ENCODE measurements around the gene DDAH1.

Gene DDAH1

DNA sequence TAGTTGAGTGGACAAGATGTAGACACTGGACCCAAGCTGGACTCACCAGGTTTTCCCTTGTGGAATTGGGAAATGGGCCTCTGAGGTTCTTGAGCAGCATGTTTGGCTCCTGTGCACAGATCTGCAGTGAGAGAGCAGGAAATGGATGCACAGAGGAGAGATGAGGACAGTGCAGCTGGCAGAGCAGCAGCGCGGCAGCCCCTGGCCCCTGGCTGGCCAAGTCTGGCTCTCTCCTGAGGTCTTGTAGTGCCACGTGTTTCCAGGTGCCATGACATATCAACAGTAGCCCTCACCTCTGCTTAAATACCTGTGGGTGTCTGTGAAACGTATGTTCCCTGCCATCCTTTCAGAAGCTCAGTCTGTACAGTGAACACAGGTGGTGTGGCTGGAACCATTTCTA, 169.3 kb downstream of the DDAH1 start:
- no peak for DNase-seq

DNA sequence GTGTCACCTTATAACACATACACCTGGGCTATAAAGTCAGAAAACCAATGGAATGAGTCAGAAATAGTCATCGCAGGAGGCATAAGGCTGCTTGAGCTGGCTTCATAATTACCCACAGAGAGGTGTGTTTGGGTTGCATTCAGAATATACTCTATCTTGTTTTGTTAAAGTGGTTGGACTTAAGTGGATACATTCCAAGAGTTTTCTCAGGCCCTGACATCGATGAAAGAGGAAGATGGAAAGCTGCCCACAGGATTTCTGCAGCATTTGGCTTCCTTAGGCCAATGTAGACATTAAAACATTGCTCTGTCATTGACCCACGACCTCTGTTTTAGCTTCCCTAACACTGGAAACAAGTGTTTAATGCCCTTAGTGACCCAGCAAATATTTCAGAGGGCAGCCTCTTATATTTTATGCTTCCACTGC, 169.9 kb downstream of the DDAH1 start:
- DNase-seq = no peak

DNA sequence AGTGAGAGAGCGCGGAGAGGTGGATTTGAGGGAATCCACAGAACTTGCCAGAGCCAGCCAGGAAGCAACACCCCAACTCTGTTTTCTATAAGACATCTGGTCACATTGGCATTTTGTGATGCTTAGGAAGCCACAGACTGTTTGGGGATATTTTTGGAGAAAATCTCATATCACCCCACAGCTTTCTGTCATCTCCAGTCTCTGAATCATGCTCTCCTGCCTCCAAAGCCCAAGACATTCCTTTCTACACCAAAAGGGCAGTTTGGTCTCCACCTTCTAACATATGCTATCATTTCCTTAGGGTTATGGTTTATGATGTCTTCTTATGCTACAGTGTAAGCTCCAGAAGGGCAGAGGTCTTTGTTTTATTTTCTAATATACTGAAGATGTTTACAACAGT, 174.1 kb downstream of the DDAH1 start:
- no peak for DNase-seq

DNA sequence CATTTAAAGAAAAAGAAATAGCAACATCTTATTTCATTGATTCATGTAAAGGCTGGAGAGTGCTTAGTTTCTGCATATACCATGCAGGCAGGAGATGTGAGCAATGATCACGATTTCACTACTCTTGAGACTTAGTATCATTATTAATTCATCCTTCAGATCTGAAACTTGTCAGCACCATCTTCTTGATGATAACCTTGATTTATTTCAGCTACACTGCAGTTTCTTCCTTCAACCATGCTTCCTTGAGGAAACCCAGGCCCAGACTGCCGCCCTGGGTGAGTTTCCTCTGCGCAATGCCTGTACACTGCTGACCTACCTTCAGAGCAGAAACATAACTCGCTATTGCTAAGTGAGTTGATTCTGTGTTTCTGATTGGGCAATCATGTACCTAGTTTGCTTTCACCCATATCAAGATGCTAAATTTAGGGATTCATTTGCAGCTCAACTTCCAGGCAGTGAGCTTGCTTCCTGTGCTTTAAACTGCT, 175.1 kb downstream of the DDAH1 start:
- no peak for DNase-seq

DNA sequence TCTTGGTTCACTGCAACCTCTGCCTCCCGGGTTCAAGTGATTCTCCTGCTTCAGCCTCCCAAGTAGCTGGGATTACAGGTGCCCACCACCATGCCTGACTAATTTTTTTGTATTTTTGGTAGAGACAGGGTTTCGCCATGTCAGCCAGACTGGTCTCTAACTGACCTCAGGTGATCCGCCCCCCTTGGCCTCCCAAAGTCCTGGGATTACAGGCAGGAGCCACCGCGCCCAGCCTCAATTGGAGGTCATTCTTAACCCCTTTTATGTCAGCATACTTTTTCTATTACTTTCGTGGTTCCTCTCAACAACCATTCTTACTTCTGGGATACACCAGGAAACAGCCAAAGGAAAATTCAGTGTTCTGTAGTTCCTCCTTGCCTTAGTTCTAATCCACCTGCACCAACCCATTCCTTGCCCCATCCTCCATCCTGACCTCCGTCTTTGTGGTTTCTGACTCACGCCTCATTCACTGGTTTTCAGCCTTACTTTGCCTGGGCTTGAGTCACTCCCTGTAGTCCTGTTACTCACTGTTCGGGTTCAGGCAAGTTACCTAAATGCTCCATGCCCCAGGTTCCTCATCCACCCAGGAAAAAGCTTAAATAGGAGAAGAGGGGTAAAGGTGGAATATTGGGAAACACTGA, 175.6 kb downstream of the DDAH1 start:
- peak; percentile 52 to 63 for DNase-seq

DNA sequence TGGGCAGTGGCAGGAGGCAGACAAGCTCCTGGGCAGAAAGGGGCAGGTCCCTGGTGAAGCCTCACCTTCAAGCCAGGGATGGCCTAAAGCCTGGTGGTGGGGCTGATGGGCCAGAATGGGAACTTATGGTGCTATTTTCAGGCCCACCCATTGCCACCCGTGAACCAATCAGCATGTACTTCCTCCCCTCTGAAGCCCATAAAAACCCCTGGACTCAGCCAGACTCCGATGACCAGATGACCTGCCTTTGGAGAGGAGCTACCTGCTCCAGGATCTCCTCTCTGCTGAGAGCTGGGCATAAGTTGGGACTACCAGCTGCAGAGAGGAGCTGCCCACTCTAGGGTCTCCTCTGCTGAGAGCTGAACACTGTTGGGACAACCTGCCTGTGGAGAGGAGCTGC, 180.8 kb downstream of the DDAH1 start:
- no peak for DNase-seq

DNA sequence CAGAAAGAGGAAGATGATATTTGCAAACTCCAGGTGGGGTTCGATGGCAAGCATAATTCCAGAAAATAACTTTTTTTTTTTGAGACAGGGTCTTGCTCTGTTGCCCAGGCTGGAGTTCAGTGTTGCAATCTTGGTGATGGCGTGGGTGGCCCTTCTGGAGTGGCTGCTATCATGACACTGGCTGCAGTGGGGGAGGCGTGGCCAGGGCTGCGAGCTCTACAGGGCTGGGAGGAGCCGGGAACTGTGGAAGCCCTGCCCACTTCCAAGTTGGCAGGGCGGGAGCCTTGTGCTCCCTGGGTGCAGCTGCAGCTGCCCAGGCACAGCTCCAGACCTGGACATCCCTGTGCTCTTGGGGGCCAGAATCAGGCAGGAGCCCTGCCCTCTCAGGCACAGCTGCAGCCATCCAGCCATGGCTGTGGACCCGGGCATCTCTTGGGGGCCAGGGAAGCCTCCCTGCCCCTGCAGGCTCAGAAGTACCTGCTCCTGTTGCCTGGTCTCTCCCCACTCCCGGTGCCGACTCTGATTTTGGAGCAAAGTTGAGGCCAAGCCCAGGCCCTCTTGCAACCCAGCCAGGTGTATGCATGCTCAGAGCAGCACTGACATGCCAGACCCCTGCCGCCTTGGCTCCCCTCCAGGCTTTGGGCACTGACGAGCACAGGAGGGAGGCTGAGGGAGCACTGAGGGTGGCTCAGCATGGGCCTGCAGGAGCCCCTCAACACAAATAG, 181.3 kb downstream of the DDAH1 start:
- DNase-seq = no peak

DNA sequence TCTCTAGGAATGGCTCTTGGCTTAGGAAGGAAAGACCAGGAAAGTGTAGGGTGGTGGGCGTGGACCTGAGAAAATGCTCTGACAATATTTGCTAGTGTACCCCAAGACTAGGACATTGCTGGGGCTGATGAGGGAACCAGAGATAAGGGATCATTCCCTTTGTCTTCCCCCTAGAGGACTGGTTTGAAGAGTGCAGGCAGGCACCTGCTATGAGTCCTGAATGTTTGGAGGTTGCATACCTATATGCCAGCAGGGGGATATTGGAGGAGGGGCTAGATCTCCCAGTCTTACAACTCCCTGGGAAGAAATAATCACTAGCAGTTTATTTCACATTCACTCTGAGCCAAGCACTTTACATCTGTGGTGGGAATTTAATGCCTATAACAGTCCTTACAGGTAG, 182.5 kb downstream of the DDAH1 start:
- no peak for DNase-seq

DNA sequence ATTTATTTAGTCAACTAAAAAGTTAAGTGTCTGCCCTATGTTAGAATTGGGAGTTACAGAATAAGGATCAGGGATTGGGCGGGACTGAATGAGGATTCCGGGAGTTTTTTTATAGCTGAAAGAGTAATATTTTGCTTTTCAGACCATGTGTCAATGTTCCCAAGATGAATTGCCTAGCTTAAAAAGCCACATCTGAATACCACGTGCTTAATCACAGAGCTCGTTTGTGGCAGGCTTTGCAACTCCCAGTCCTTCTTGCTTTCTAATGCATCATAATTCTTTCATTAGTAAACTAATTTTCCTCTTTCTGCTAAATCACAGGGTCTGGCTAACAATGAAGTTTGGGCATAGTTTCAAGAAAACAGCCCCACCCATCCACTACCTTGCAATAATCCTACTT, 184.3 kb downstream of the DDAH1 start:
- no peak for DNase-seq

DNA sequence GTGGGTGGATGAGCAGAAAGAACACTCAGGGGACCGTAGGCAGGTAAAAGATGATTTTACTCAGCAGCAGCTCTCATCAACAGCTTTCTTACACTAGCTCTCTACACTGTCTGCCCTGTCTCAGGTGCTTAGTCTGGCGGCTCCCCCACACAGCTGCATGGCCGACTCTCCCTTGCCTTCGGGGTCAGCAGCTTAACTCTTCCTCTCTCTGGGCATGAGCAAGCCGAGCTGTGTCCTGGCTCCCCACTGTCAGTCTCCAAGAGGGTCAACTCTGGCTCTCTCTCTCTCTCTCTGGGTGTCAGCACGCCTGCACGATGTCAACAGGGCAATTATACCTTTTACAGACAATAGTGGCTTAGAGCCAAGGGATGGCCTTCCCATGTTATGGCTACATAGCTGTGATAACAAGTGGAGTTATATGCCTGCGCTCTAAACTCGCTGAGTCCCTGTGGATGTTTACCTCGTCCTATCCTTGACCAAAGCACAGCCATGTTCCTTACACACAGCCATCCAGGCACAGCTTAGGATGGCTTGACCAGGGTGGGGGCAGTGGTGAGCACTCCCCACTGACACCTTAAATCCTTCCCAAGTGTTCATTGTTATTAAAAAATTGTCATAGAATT, 185.4 kb downstream of the DDAH1 start:
- no peak for DNase-seq

DNA sequence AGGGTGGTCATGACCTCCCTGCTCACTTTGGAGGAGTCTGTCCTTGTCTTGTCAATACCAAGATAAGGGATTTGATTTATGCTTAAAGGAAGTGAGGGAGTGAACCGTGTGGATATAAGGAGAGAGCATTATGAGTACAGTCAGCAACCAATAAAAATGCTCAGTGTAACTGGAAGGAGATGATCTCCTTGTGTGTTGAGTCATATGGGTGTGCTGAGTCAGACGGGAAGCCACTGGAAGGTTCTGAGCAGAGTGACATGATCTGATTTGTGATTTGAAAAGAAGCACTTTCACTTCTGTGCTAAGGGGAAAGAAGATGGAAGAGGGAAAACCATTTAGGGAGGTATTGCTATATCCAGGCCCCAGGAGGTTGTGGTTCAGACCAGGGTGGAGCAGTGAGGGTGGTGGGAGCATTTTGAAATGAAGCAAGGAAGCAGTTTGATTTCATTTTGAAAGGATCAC, 186.1 kb downstream of the DDAH1 start:
- peak; percentile 54 to 65 for DNase-seq

DNA sequence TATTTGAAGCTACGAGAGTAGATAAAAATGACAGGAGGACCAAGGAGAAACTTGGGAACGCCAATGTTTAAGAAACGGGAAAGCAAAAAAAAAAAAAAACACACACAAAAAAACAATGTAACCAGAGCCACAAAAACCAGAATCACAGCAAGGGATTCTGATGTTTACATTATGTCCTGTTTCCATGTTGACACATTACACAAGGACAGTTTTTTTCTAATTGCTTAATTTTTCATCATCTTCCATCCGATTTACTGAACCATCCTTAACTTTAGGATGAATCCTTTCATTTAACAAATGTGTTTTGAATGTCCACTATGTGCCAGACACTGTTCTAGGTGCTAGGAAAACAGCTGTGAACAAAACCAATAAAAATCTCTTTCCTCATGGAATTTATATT, 187.2 kb downstream of the DDAH1 start:
- DNase-seq = no peak

DNA sequence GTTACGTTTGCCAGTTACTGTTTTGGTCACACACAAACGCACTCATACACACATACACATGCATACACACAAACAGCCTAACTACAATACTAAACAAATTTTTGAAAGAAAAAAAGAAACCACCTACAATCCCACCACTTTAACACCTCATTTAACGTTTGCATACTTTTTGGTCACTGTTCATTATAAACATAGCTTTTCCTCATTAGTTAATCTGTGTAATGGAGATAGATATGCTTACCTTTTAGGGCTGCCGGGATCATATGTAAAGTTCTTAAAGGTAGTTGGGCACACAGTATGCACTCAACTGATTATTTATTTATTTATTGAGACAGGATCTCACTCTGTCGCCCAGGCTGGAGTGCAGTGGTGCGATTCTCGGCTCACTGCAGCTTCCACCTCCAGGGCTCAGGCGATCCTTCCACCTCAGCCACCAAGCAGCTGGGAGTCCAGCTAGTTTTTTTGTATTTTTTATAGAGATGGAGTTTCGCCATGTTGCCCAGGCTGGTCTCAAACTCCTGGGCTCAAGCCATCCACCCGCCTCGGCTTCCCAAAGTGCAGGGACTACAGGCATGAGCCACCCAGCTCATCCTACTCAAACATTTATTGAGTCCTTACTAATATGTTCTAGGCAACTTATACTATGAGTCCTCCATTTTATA, 187.8 kb downstream of the DDAH1 start:
- no peak for DNase-seq

DNA sequence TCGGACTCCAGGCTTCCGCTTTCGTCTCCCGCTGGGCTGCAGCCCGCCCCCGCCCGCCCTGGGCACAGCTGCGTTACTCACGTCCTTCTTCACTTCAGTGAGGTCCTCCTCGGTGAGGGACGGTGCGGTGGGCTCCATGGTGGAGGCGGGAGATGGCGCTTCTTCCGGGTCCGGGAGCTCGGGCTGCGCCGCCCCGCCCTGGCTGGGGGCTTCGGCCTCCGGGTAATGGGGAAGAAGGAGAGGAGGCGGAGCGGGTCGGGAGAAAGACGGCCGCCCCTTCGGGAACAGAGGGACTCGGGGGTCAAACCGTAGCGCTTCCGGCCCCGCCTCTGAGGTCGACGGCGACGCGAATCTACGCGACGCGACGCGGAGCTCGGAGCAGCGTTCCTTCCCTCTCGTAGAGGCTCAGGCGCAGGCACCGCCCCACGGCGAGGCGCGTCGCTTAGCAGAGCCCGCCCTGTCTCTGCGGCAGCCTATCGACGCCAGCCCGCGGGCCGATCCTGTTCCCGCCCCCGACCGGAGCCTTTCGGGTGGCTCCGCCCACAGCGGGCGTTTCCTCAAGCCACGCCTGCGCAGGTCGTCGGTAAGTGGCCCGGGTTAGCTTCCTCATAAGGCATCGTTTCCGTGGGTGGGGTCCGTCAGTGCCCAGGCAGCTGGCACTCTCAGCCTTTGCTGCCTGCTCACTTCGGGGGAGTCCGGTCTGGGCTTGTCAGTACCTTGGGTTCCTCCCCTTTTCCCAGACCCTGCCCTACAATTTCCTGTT, 188.6 kb downstream of the DDAH1 start, which contains the start of gene BCL10:
Gene BCL10 (minus strand): TSS at position 418 of the 763 bp plus-strand sequence. CDS start 280 bp downstream, at position 138.
- DNase-seq = peak; percentile 97 to 98

DNA sequence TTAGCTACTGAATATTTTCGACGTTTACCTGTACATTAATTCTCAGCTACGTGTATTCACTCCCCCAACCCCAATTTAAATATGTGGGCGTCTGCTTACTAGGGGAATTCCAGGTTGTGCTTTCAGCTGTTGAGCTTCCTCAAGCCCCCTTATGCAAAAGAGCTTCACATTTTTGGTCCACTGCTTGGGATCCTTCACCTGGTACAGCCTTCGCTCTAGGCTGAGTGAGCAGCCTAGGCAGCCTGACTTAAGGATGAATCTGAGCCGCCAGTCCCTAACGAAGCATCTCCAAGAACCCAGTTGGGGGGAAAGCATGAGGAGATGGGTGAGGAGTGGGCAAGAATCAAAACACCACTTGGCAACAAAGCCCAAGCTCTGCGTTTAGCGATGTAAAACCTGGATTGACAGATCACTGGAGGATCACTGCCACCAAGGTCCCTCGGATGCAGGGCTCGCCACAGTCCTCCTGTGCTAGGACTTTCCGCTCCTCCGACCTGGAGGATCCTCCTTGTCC, 189.2 kb downstream of the DDAH1 start:
- DNase-seq = peak in 1 of 2 experiments; percentile 34

DNA sequence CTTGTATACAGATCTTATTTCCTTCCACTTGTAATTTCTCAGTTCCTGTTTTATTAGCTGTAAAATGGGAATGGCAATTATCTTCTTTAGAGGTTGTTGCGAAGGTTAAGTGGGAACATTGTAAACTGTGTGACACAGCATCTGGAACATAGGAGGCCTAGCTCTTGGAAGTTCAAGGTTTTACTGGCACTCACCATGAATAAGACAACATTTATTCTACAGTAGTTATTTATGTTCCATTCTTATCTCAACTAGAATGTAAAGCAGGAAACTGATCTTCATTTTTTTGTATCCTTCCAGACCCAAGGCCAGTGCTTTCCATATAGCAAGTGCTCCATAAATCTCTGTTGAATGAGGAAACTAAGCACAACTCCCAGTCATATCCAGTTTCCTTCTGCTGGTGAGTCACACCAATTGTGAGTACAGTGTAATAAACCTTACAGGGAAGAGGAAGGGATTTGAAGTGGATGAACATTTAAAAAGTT, 189.9 kb downstream of the DDAH1 start:
- DNase-seq = no peak

DNA sequence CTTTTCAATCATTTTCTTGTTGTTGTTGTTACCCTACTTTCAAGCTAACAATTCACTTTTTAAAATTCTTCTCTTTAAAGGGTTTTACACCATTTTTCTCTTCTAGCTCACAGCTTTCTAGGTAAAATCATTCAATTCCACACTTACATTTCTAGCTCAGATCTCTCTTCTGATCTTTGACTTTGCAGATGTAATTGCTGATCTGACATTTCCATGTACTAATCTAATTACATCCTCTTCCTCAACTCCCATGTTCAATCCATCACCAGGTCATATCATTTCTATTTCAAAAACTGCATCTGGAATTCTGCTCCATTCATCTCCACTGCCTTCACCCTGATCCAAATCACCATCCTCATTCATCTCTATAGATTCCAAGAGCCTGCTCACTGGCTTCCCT, 191.6 kb downstream of the DDAH1 start:
- no peak for DNase-seq

DNA sequence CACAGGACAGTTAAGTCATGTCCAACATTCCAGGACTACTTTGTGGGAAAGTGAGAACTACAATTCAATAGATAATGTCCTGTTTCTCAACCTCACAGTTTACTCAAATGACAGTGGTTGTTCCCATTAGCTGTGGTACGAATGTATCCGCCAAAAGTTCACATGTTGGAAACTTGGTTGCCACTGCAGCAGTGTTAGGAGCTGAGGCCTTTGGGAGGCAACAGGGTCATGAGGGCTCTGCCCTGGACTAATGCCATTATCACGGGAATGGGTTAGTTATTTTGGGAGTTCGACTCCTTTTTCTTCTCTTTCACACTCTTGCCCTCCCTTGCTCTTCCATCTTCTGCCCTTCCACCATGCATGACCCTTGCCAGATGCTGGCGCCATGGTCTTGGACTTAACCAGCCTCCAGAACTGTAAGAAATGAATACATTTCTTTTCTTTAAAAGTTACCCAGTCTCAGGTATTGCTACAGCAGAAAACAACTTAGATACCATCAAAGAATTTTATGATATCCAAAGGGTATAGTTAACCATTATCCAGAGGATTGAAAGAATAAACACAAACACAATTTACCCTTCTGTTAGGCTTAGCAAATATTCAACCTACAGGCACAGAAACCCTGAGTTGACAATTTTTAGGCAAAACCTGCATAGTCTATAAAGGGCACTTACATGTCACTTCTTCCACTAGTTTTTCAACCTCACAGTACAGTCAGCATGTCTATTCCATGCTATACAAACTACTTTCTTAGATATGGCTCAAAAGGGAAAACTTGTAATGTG, 196.0 kb downstream of the DDAH1 start:
- no peak for DNase-seq

Data from activated T-cell treated with anti-CD3 and anti-CD28 coated beads, Interleukin-2, amount 50 U/mL, for 48 hours (primary cell).